ENCODE measurements around the gene CPNE5.

The CPNE5 gene

GRCh38 chr6:36838896-36839748 is at the start of gene CPNE5:
Gene CPNE5, minus strand, starts transcription at chr6:36839444. Its CDS starts 67 bp downstream, at chr6:36839377.
- H3K36me3 ChIP-seq (ENCODE audit: insufficient read depth, low read length): no peaks in the 10 kb centered on the region
- peaks cover 0 to 14% of the 10 kb centered on the region in 2 donors for H3K27me3 ChIP-seq (ENCODE audit: control insufficient read depth in 1 of 2, insufficient read depth in 2 of 2, low read length in 2 of 2)
- H3K9me3 ChIP-seq (ENCODE audit: low read length): no peaks in the 10 kb centered on the region
- H3K9ac ChIP-seq (ENCODE audit: low read length): no peak within 1 kb of the TSS
- peak within 1 kb of the TSS; percentile 41 for H3K27ac ChIP-seq (ENCODE audit: low read depth, low read length)
- H3K4me1 ChIP-seq (ENCODE audit: insufficient read depth, low read length): peaks cover 11% of the 10 kb centered on the region
- H3K4me3 ChIP-seq (ENCODE audit: low read depth in 1 of 2, low read length in 2 of 2): peak within 1 kb of the TSS; percentile 35 to 54

- Histone ChIP-seq H3K27ac (ENCODE audit: low read depth, low read length) (no peak overlapping the region), H3K4me1 (ENCODE audit: insufficient read depth, low read length) (peaks cover 17% of the 10 kb centered on the region), H3K27me3 (ENCODE audit: control insufficient read depth in 1 of 2, insufficient read depth in 2 of 2, low read length in 2 of 2) (no peaks in the 10 kb centered on the region), H3K4me3 (ENCODE audit: low read depth in 1 of 2, low read length in 2 of 2) (no peak overlapping the region), H3K36me3 (ENCODE audit: insufficient read depth, low read length) (no peaks in the 10 kb centered on the region), H3K9ac (ENCODE audit: low read length) (no peak overlapping the region), H3K9me3 (ENCODE audit: low read length) (no peaks in the 10 kb centered on the region)
These were observed 48.9 kb upstream of the CPNE5 start for GRCh38 chr6:36888115-36888643.

- peak overlapping the region; percentile 39 for H3K27ac ChIP-seq (ENCODE audit: low read depth, low read length)
- H3K9ac ChIP-seq (ENCODE audit: low read length): no peak overlapping the region
These were observed 47.8 kb upstream of the CPNE5 start for GRCh38 chr6:36886950-36887618.

GRCh38 chr6:36885461-36886401 is 46.5 kb upstream of the CPNE5 start, which contains the start of gene C6orf89:
Gene C6orf89, plus strand, starts transcription at chr6:36885952. Its CDS starts 13,493 bp downstream, at chr6:36899445.
- H3K9me3 ChIP-seq (ENCODE audit: low read length): no peaks in the 10 kb centered on the region
- H3K4me1 ChIP-seq (ENCODE audit: insufficient read depth, low read length): peaks cover 17% of the 10 kb centered on the region
- H3K27ac ChIP-seq (ENCODE audit: low read depth, low read length): peak within 1 kb of the TSS; percentile 92

More at GRCh38 chr6:36886950-36887618, 47.8 kb upstream of the CPNE5 start:
- no peaks in the 10 kb centered on the region for H3K27me3 ChIP-seq (ENCODE audit: control insufficient read depth in 1 of 2, insufficient read depth in 2 of 2, low read length in 2 of 2)
- H3K4me3 ChIP-seq (ENCODE audit: low read depth in 1 of 2, low read length in 2 of 2): peak overlapping the region in 1 of 2 donors; percentile 88
- H3K9me3 ChIP-seq (ENCODE audit: low read length): no peaks in the 10 kb centered on the region
- H3K4me1 ChIP-seq (ENCODE audit: insufficient read depth, low read length): peaks cover 17% of the 10 kb centered on the region
- no peaks in the 10 kb centered on the region for H3K36me3 ChIP-seq (ENCODE audit: insufficient read depth, low read length)

GRCh38 chr6:36884610-36885009 is 45.4 kb upstream of the CPNE5 start:
- H3K4me1 ChIP-seq (ENCODE audit: insufficient read depth, low read length): peaks cover 17% of the 10 kb centered on the region
- H3K27me3 ChIP-seq (ENCODE audit: control insufficient read depth in 1 of 2, insufficient read depth in 2 of 2, low read length in 2 of 2): no peaks in the 10 kb centered on the region
- H3K27ac ChIP-seq (ENCODE audit: low read depth, low read length): no peak overlapping the region
- H3K4me3 ChIP-seq (ENCODE audit: low read depth in 1 of 2, low read length in 2 of 2): no peak overlapping the region
- no peaks in the 10 kb centered on the region for H3K9me3 ChIP-seq (ENCODE audit: low read length)
- no peaks in the 10 kb centered on the region for H3K36me3 ChIP-seq (ENCODE audit: insufficient read depth, low read length)
- H3K9ac ChIP-seq (ENCODE audit: low read length): no peak overlapping the region

More at GRCh38 chr6:36885461-36886401, 46.5 kb upstream of the CPNE5 start, which contains the start of gene C6orf89:
- H3K36me3 ChIP-seq (ENCODE audit: insufficient read depth, low read length): no peaks in the 10 kb centered on the region
- no peaks in the 10 kb centered on the region for H3K27me3 ChIP-seq (ENCODE audit: control insufficient read depth in 1 of 2, insufficient read depth in 2 of 2, low read length in 2 of 2)
- H3K4me3 ChIP-seq (ENCODE audit: low read depth in 1 of 2, low read length in 2 of 2): peak within 1 kb of the TSS; percentile 75 to 88
- H3K9ac ChIP-seq (ENCODE audit: low read length): peak within 1 kb of the TSS; percentile 83

- H3K4me3 ChIP-seq (ENCODE audit: low read depth in 1 of 2, low read length in 2 of 2): peak overlapping the region; percentile 67 to 100
- H3K27me3 ChIP-seq (ENCODE audit: control insufficient read depth in 1 of 2, insufficient read depth in 2 of 2, low read length in 2 of 2): no peaks in the 10 kb centered on the region
- H3K9me3 ChIP-seq (ENCODE audit: low read length): no peaks in the 10 kb centered on the region
- H3K4me1 ChIP-seq (ENCODE audit: insufficient read depth, low read length): peaks cover 17% of the 10 kb centered on the region
- peak overlapping the region; percentile 42 for H3K9ac ChIP-seq (ENCODE audit: low read length)
- H3K27ac ChIP-seq (ENCODE audit: low read depth, low read length): peak overlapping the region; percentile 92
- no peaks in the 10 kb centered on the region for H3K36me3 ChIP-seq (ENCODE audit: insufficient read depth, low read length)
These were observed 36.0 kb upstream of the CPNE5 start for GRCh38 chr6:36875250-36875633.

- H3K27me3 ChIP-seq (ENCODE audit: control insufficient read depth in 1 of 2, insufficient read depth in 2 of 2, low read length in 2 of 2): no peaks in the 10 kb centered on the region
- peak within 1 kb of the TSS; percentile 92 for H3K27ac ChIP-seq (ENCODE audit: low read depth, low read length)
- peak within 1 kb of the TSS; percentile 67 to 100 for H3K4me3 ChIP-seq (ENCODE audit: low read depth in 1 of 2, low read length in 2 of 2)
- H3K4me1 ChIP-seq (ENCODE audit: insufficient read depth, low read length): peaks cover 17% of the 10 kb centered on the region
- no peaks in the 10 kb centered on the region for H3K9me3 ChIP-seq (ENCODE audit: low read length)
- no peaks in the 10 kb centered on the region for H3K36me3 ChIP-seq (ENCODE audit: insufficient read depth, low read length)
- peak within 1 kb of the TSS; percentile 42 for H3K9ac ChIP-seq (ENCODE audit: low read length)
These were observed 35.4 kb upstream of the CPNE5 start, which contains the start of gene PPIL1 for GRCh38 chr6:36874443-36875249. Gene PPIL1, minus strand, starts transcription at chr6:36874803. Its CDS starts 31 bp downstream, at chr6:36874772.

- Histone ChIP-seq H3K27me3 (ENCODE audit: control insufficient read depth in 1 of 2, insufficient read depth in 2 of 2, low read length in 2 of 2) (no peaks in the 10 kb centered on the region), H3K27ac (ENCODE audit: low read depth, low read length) (peak overlapping the region; percentile 92)
These were observed 34.6 kb upstream of the CPNE5 start for GRCh38 chr6:36873612-36874442.

GRCh38 chr6:36873115-36873514 is 33.9 kb upstream of the CPNE5 start:
- Histone ChIP-seq H3K9ac (ENCODE audit: low read length) (no peak overlapping the region), H3K9me3 (ENCODE audit: low read length) (no peaks in the 10 kb centered on the region), H3K36me3 (ENCODE audit: insufficient read depth, low read length) (no peaks in the 10 kb centered on the region), H3K4me1 (ENCODE audit: insufficient read depth, low read length) (peaks cover 17% of the 10 kb centered on the region), H3K4me3 (ENCODE audit: low read depth in 1 of 2, low read length in 2 of 2) (no peak overlapping the region), H3K27ac (ENCODE audit: low read depth, low read length) (no peak overlapping the region), H3K27me3 (ENCODE audit: control insufficient read depth in 1 of 2, insufficient read depth in 2 of 2, low read length in 2 of 2) (no peaks in the 10 kb centered on the region)

More at GRCh38 chr6:36873612-36874442, 34.6 kb upstream of the CPNE5 start:
- peak overlapping the region; percentile 42 for H3K9ac ChIP-seq (ENCODE audit: low read length)
- no peaks in the 10 kb centered on the region for H3K9me3 ChIP-seq (ENCODE audit: low read length)
- peak overlapping the region; percentile 67 to 100 for H3K4me3 ChIP-seq (ENCODE audit: low read depth in 1 of 2, low read length in 2 of 2)
- no peaks in the 10 kb centered on the region for H3K36me3 ChIP-seq (ENCODE audit: insufficient read depth, low read length)
- H3K4me1 ChIP-seq (ENCODE audit: insufficient read depth, low read length): peaks cover 17% of the 10 kb centered on the region

Data from muscle layer of colon (tissue), 2 donors.